B cell (primary cell): ENCODE measurements around the gene RNASE4. TPM values are rescaled to one million over a fixed set of nuclear protein-coding genes. Genes with fewer than 3 reads are reported as not detected.
"Not testable (repeated sequence)": the region's sequence is repeated elsewhere in the genome, so short reads cannot be mapped to it uniquely, and the experiment has no call there.

Source experiments
- ATAC-seq: fragments of 200-7000 bp; cut with Tn5 transposase; one replicate; pipeline ENCODE4 v1.10.0; 2021; ENCODE audit warnings: low read depth, mild to moderate bottlenecking, moderate number of reproducible peaks, moderate library complexity
- CTCF ChIA-PET: fragments of 350-600 bp; sonication (Branson Sonifier 250); formaldehyde crosslinking; loops from one replicate; lab custom pipeline; 2021; ENCODE audit warnings: antibody characterized with exemption, inconsistent platforms; lab: Charles Lee
- POLR2A ChIA-PET: fragments of 350-600 bp; sonication (Branson Sonifier 250); formaldehyde crosslinking; loops from one replicate; lab custom pipeline; 2021; ENCODE audit warnings: antibody characterized with exemption; lab: Charles Lee
- DNase-seq: peaks from one replicate; pipeline ENCODE4 v3.0.0; 2013
- H2AFZ ChIP-seq: 2 replicates; pipeline ENCODE4 v1.6.1; 2012; ENCODE audit warnings: mild to moderate bottlenecking, low read depth, low read length; ENCODE audit not compliant: insufficient read depth, poor library complexity, severe bottlenecking
- H3K27ac ChIP-seq, 2 donors: 1 replicate in 1 of 2; 2 replicates in 1 of 2; pipeline ENCODE4 v1.5.1; 2012 to 2013; ENCODE audit warnings: low read length in 2 of 2, mild to moderate bottlenecking in 2 of 2, moderate library complexity in 1 of 2
- H3K27me3 ChIP-seq, 4 experiments: fragments of 200-600 bp in 1 of 4; sonication (generic) in 1 of 4; replicated peaks in 1 of 4; 1 replicate in 2 of 4; 2 replicates in 2 of 4; pipeline versions ENCODE4 v1.6.1 to v1.7.0; 2013 to 2016; ENCODE audit warnings: low read length in 3 of 4, mild to moderate bottlenecking in 2 of 4, mixed read lengths in 1 of 4, moderate library complexity in 1 of 4; ENCODE audit not compliant: insufficient read depth in 4 of 4, control insufficient read depth in 3 of 4; ENCODE audit errors: control extremely low read depth in 1 of 4
- H3K36me3 ChIP-seq, 2 experiments: replicated peaks in 1 of 2; 1 replicate in 1 of 2; 2 replicates in 1 of 2; pipeline versions ENCODE4 v1.6.1 to v1.7.1; 2013; ENCODE audit warnings: low read length in 1 of 2; ENCODE audit not compliant: insufficient read depth in 2 of 2, control insufficient read depth in 1 of 2; ENCODE audit errors: control extremely low read depth in 1 of 2, extremely low read depth in 1 of 2
- H3K4me1 ChIP-seq, 2 donors: fragments of 200-600 bp in 1 of 2; sonication (generic) in 1 of 2; 1 replicate in 1 of 2; 2 replicates in 1 of 2; pipeline versions ENCODE4 v1.5.1 to v1.6.1; 2013 to 2017; ENCODE audit warnings: low read length in 2 of 2; ENCODE audit not compliant: control insufficient read depth in 2 of 2, insufficient read depth in 2 of 2
- H3K4me2 ChIP-seq: replicated peaks from 2 replicates; pipeline ENCODE3; 2012; ENCODE audit warnings: mild to moderate bottlenecking, low read depth, low read length; ENCODE audit not compliant: poor library complexity, severe bottlenecking
- H3K4me3 ChIP-seq, 5 experiments: fragments of 200-600 bp in 1 of 5; sonication (generic) in 1 of 5; 1 replicate in 3 of 5; 2 replicates in 2 of 5; pipeline versions ENCODE4 v1.5.1 to v1.7.0; 2011 to 2016; ENCODE audit warnings: low read length in 4 of 5, mild to moderate bottlenecking in 4 of 5, low read depth in 2 of 5, control low read depth in 1 of 5, moderate library complexity in 1 of 5; ENCODE audit not compliant: insufficient read depth in 1 of 5; ENCODE audit errors: control extremely low read depth in 1 of 5, extremely low read depth in 1 of 5
- H3K79me2 ChIP-seq: fragments of 200-600 bp; sonication (generic); one replicate; pipeline ENCODE4 v1.6.0; 2016; ENCODE audit warnings: low read length; ENCODE audit not compliant: control insufficient read depth, insufficient read depth
- H3K9ac ChIP-seq: fragments of 200-600 bp; sonication (generic); 2 replicates; pipeline ENCODE4 v1.6.1; 2017; ENCODE audit warnings: mild to moderate bottlenecking, low read length, moderate library complexity
- H3K9me3 ChIP-seq, 3 donors: one replicate each; pipeline versions ENCODE4 v1.6.1 to v1.7.1; 2013; ENCODE audit warnings: low read length in 2 of 3; ENCODE audit not compliant: control insufficient read depth in 2 of 3, insufficient read depth in 1 of 3; ENCODE audit errors: control extremely low read depth in 1 of 3
- H4K20me1 ChIP-seq: 2 replicates; pipeline ENCODE4 v1.6.0; 2012; ENCODE audit warnings: mild to moderate bottlenecking, low read length; ENCODE audit not compliant: insufficient read depth, control insufficient read depth, poor library complexity, severe bottlenecking
- H3K27ac Mint-ChIP-seq: one replicate; pipeline ENCODE4 v1.8.0; 2021; ENCODE audit warnings: mixed read lengths
- H3K27me3 Mint-ChIP-seq: one replicate; pipeline ENCODE4 v1.8.0; 2021; ENCODE audit warnings: mixed read lengths
- H3K4me1 Mint-ChIP-seq: one replicate; pipeline ENCODE4 v1.8.0; 2021; ENCODE audit warnings: mixed read lengths
- H3K4me3 Mint-ChIP-seq: one replicate; pipeline ENCODE4 v1.8.0; 2021; ENCODE audit warnings: mixed read lengths
- H3K9me3 Mint-ChIP-seq: one replicate; pipeline ENCODE4 v1.8.0; 2022; ENCODE audit warnings: mixed read lengths; ENCODE audit not compliant: insufficient read depth
- EZH2 ChIP-seq: IDR thresholded peaks from 2 replicates; pipeline ENCODE4 v1.6.1; 2012; ENCODE audit warnings: borderline replicate concordance, low read depth, mild to moderate bottlenecking, moderate library complexity, low read length; ENCODE audit not compliant: insufficient read depth, poor library complexity, severe bottlenecking
- WGBS: methylation state at CpG from one replicate; pipeline ENCODE4 v1.1.5; 2013; ENCODE audit warnings: missing lambda C conversion rate; ENCODE audit not compliant: insufficient coverage; 5-methylcytosine and 5-hydroxymethylcytosine counted together
- intact Hi-C: fragments of 100-400 bp; cut with micrococcal nuclease; formaldehyde crosslinking; loops from one replicate; pipeline ENCODE4 v1.10.0; 2022
- polyA plus RNA-seq: library from polyadenylated mRNA; depleted of rRNA; stranded (reverse); fragments of >200 nt; gene quantifications from 2 replicates; pipeline ENCODE4 v1.2.3, GENCODE V29; 2012
- total RNA-seq, 2 donors: library from RNA; stranded (reverse); fragments of 120-200 nt in 1 of 2; gene quantifications; 1 replicate in 1 of 2; 2 replicates in 1 of 2; pipeline versions ENCODE4 v1.2.3 to v1.2.4, GENCODE V29; 2013 to 2022
- TF ChIP-seq, protein P1 (sequence below): fragments of 200-600 bp; IDR thresholded peaks from one replicate; pipeline ENCODE4 v1.8.0; 2022; ENCODE audit warnings: antibody characterized with exemption, mild to moderate bottlenecking

RNASE4 gene
- total and polyA plus RNA-seq, 2 donors (not counting 1 experiment from before 2014, with no cell fraction given), result 1.8 TPM

DNA sequence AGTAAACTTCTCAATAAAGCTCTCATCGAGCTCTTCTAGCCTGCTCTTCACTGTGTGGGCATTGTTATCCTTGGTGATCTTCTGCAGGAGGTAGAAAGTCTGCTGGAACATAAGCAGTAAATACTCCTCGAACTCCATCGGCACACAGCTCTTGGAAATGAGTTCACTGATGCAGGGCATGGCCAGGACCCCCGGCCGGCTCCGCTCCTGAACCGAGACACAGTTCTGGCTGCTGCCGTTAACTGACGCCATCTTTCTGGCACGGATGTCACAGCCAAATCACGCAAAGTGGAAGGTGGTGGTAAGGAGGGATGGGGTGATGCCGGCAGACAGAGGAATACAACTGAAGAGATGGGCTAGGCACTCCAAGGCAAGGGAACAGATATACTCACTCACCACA, 37.7 kb downstream of the RNASE4 start:
- Histone ChIP-seq H3K79me2 (no peaks in the 10 kb centered on the region), H2AFZ (no peak overlapping the region), H3K4me1 (peaks cover 24 to 60% of the 10 kb centered on the region in 2 donors), H3K4me2 (no peak overlapping the region), H3K4me3 (no peak overlapping the region), H3K9me3 (peaks cover 0 to 16% (median 0%) of the 10 kb centered on the region in 3 donors), H3K27me3 (peaks cover 0 to 3% (median 0%) of the 10 kb centered on the region in 4 experiments), H4K20me1 (no peaks in the 10 kb centered on the region), H3K9ac (no peak overlapping the region), H3K36me3 (no peaks in the 10 kb centered on the region), H3K27ac (no peak overlapping the region)
- H3K4me3 Mint-ChIP-seq, result no peak overlapping the region
- H3K4me1 Mint-ChIP-seq, result peaks cover 63% of the 10 kb centered on the region
- H3K9me3 Mint-ChIP-seq, result peaks cover 4% of the 10 kb centered on the region
- TF ChIP-seq EZH2, result no peak
- TF ChIP-seq, protein P1, sequence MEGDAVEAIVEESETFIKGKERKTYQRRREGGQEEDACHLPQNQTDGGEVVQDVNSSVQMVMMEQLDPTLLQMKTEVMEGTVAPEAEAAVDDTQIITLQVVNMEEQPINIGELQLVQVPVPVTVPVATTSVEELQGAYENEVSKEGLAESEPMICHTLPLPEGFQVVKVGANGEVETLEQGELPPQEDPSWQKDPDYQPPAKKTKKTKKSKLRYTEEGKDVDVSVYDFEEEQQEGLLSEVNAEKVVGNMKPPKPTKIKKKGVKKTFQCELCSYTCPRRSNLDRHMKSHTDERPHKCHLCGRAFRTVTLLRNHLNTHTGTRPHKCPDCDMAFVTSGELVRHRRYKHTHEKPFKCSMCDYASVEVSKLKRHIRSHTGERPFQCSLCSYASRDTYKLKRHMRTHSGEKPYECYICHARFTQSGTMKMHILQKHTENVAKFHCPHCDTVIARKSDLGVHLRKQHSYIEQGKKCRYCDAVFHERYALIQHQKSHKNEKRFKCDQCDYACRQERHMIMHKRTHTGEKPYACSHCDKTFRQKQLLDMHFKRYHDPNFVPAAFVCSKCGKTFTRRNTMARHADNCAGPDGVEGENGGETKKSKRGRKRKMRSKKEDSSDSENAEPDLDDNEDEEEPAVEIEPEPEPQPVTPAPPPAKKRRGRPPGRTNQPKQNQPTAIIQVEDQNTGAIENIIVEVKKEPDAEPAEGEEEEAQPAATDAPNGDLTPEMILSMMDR, result no peak
- intact Hi-C loops, result no loop called here
- ChIA-PET POLR2A (no interaction called here), CTCF (interaction anchor here (0.7 to 1.2 kb wide), 2 partner anchors 13 to 293 kb away, joined by 3 read pairs; no protein-coding TSS in a partner anchor)
- peaks cover 20% of the 10 kb centered on the region for H3K27me3 Mint-ChIP-seq
- H3K27ac Mint-ChIP-seq, result no peak overlapping the region
- ATAC-seq, result no peak
- 100% methylated on average over 8 of the region's 12 CpGs for WGBS
- DNase-seq, result no peak

DNA sequence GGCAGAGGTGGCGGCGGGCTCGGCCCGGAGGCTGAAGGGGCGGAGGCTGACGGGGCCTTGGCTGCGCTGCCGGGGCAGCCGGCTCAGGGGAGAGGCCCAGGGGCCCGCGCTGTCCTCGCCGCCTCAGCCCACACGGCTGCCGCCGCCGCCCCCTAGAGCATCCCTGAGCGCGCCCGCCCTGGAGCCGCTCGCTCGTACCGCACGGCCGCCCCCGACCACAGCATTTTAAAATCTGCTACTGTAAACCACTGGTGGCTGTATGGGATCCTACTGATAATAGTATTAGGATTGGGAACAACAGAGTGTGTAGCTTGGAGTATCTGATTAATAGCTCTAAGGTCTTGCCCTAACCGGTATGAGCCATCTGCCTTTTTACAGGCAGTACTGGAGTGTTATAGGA, 39.1 kb downstream of the RNASE4 start:
- Histone ChIP-seq H3K79me2 (no peaks in the 10 kb centered on the region), H3K4me1 (peaks cover 24 to 48% of the 10 kb centered on the region in 2 donors), H2AFZ (peak overlapping the region; percentile 53), H3K27ac (no peak overlapping the region), H4K20me1 (no peaks in the 10 kb centered on the region), H3K36me3 (no peaks in the 10 kb centered on the region), H3K9ac (peak overlapping the region; percentile 30), H3K27me3 (peaks cover 0 to 3% (median 0%) of the 10 kb centered on the region in 4 experiments), H3K4me3 (peak overlapping the region in 3 of 5 experiments; percentile 22 to 31 (median 25)), H3K9me3 (peaks cover 0 to 15% (median 0%) of the 10 kb centered on the region in 3 donors), H3K4me2 (peak overlapping the region; percentile 69)
- Mint-ChIP-seq H3K27ac (no peak overlapping the region), H3K4me1 (peaks cover 56% of the 10 kb centered on the region), H3K27me3 (peaks cover 25% of the 10 kb centered on the region), H3K4me3 (peak overlapping the region; percentile 61), H3K9me3 (peaks cover 4% of the 10 kb centered on the region)
- ATAC-seq (peak; percentile 53), DNase-seq (peak; percentile 14)
- 36% methylated on average over 27 of the region's 28 CpGs for WGBS
- POLR2A ChIA-PET, result interaction anchor here (0.6 to 0.9 kb wide), 2 partner anchors 10 to 57 kb away, joined by 3 read pairs; partner anchors contain the start of gene RNASE6
- CTCF ChIA-PET, result interaction anchor here (1.4 to 1.8 kb wide), 2 partner anchors 9 to 25 kb away, joined by 3 to 12 read pairs; no protein-coding TSS in a partner anchor
- TF ChIP-seq EZH2, result no peak
- TF ChIP-seq, protein P1, result no peak
- intact Hi-C loops, result no loop called here

DNA sequence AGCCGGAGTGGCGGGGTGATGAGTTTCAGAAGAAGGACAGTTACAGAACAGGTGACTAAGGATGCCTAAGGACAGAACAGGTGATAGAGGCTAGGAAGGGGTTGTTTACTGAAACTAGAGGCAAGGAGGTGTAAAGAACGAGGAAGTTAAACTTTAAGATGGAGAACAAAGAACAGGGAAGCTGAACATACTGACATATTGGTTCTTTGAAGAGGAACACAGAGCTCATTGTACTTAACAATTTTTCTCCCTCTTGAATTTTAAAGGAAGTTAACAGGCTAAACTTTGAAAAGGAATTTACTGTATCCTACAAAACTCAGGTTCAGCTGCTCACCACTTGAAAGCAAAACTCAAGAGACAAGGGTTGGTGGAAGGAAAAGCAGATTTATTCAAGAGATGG, 41.8 kb downstream of the RNASE4 start:
- H3K9ac ChIP-seq, H3K27me3 ChIP-seq, H3K36me3 ChIP-seq, ATAC-seq, intact Hi-C loops, H3K9me3 Mint-ChIP-seq, DNase-seq, H3K79me2 ChIP-seq, H4K20me1 ChIP-seq, H3K4me3 ChIP-seq: not testable (repeated sequence)
- Histone ChIP-seq H3K4me2 (peak overlapping the region; percentile 27), H3K27ac (peak overlapping the region; percentile 5 to 56), H2AFZ (peak overlapping the region; percentile 52), H3K4me1 (peaks cover 16 to 31% of the 10 kb centered on the region in 2 donors), H3K9me3 (peaks cover 0 to 15% (median 0%) of the 10 kb centered on the region in 3 donors)
- Mint-ChIP-seq H3K4me1 (peaks cover 36% of the 10 kb centered on the region), H3K27me3 (peaks cover 25% of the 10 kb centered on the region), H3K4me3 (peak overlapping the region; percentile 58), H3K27ac (peak overlapping the region; percentile 89)
- POLR2A ChIA-PET, result interaction anchor here (0.6 kb wide), 1 partner anchor 20 kb away, joined by 3 read pairs; no protein-coding TSS in a partner anchor
- 57% methylated on average over 2 of the region's 3 CpGs for WGBS
- CTCF ChIA-PET, result interaction anchor here (0.8 to 1.9 kb wide), 3 partner anchors 11 to 131 kb away, joined by 3 to 6 read pairs (median 3); no protein-coding TSS in a partner anchor
